HG02870 (cell line): Measurements from ENCODE around the gene PIGH.
"Not testable (repeated sequence)": the region's sequence is repeated elsewhere in the genome, so short reads cannot be mapped to it uniquely, and the experiment has no call there.

Source experiments
- ATAC-seq: cut with Tn5 transposase; IDR thresholded peaks from one replicate; pipeline ENCODE4 v1.9.1; 2021; ENCODE audit warnings: mild to moderate bottlenecking, moderate library complexity; ENCODE audit not compliant: unreplicated experiment

The PIGH gene

GRCh38 chr14:67609642-67610310 lies 9.7 kb upstream of the PIGH start:
- no peak for ATAC-seq

- ATAC-seq, result no peak
Observed at GRCh38 chr14:67607646-67608045, 7.6 kb upstream of the PIGH start.

GRCh38 chr14:67602995-67603545 lies 3.0 kb upstream of the PIGH start:
- ATAC-seq, result peak; percentile 61

GRCh38 chr14:67602076-67602475 lies 2.0 kb upstream of the PIGH start:
- no peak for ATAC-seq

GRCh38 chr14:67600562-67600974 lies 500 bp upstream of the PIGH start:
- not testable (repeated sequence) for ATAC-seq

GRCh38 chr14:67595392-67595791 lies 4.7 kb downstream of the PIGH start:
- no peak for ATAC-seq

- not testable (repeated sequence) for ATAC-seq
Observed at GRCh38 chr14:67593650-67594049, 6.4 kb downstream of the PIGH start.

- no peak for ATAC-seq
Observed at GRCh38 chr14:67589204-67589770, 10.8 kb downstream of the PIGH start.

- no peak for ATAC-seq
Observed at GRCh38 chr14:67586369-67586768, 13.7 kb downstream of the PIGH start.

GRCh38 chr14:67584978-67585377 lies 15.1 kb downstream of the PIGH start:
- ATAC-seq, result no peak

GRCh38 chr14:67583711-67584644 lies 16.1 kb downstream of the PIGH start:
- no peak for ATAC-seq

- ATAC-seq, result no peak
Observed at GRCh38 chr14:67582061-67582460, 18.0 kb downstream of the PIGH start.

- no peak for ATAC-seq
Observed at GRCh38 chr14:67581643-67582042, 18.4 kb downstream of the PIGH start.

- no peak for ATAC-seq
Observed at GRCh38 chr14:67580336-67581171, 19.5 kb downstream of the PIGH start.

GRCh38 chr14:67579636-67580035 lies 20.4 kb downstream of the PIGH start:
- no peak for ATAC-seq

GRCh38 chr14:67579040-67579439 lies 21.0 kb downstream of the PIGH start:
- no peak for ATAC-seq

- ATAC-seq, result no peak
Observed at GRCh38 chr14:67577909-67578749, 21.9 kb downstream of the PIGH start.

- ATAC-seq, result no peak
Observed at GRCh38 chr14:67577181-67577808, 22.8 kb downstream of the PIGH start.
